ENCODE data around the gene PNLIP.

GRCh38 chr10:116608686-116609594 is 63.2 kb downstream of the PNLIP start:
- TF ChIP-seq, protein P1, sequence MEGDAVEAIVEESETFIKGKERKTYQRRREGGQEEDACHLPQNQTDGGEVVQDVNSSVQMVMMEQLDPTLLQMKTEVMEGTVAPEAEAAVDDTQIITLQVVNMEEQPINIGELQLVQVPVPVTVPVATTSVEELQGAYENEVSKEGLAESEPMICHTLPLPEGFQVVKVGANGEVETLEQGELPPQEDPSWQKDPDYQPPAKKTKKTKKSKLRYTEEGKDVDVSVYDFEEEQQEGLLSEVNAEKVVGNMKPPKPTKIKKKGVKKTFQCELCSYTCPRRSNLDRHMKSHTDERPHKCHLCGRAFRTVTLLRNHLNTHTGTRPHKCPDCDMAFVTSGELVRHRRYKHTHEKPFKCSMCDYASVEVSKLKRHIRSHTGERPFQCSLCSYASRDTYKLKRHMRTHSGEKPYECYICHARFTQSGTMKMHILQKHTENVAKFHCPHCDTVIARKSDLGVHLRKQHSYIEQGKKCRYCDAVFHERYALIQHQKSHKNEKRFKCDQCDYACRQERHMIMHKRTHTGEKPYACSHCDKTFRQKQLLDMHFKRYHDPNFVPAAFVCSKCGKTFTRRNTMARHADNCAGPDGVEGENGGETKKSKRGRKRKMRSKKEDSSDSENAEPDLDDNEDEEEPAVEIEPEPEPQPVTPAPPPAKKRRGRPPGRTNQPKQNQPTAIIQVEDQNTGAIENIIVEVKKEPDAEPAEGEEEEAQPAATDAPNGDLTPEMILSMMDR (IDR thresholded peaks at IDR 0.05): no peak
- TF ChIP-seq POLR2AphosphoS2 (conservative IDR thresholded peaks at IDR 0.05; ENCODE audit: low read length) (no peak), EHF (CRISPR knock-in tag; IDR thresholded peaks at IDR 0.05) (no peak), KDM1A (IDR thresholded peaks at IDR 0.05; ENCODE audit: low read depth) (no peak), REST (IDR thresholded peaks at IDR 0.05) (no peak), SMC3 (IDR thresholded peaks at IDR 0.05) (no peak), MAFK (IDR thresholded peaks at IDR 0.05; ENCODE audit: partially characterized antibody) (no peak), SREBF2 (IDR thresholded peaks at IDR 0.05) (no peak), RAD21 (conservative IDR thresholded peaks at IDR 0.05 in 1 of 2, IDR thresholded peaks at IDR 0.05 in 1 of 2) (no peak), FOXS1 (CRISPR knock-in tag; IDR thresholded peaks at IDR 0.05) (no peak), ESRRA (IDR thresholded peaks at IDR 0.05; ENCODE audit: borderline replicate concordance, low read length) (no peak), MYC (IDR thresholded peaks at IDR 0.05; ENCODE audit: borderline replicate concordance, low read length) (no peak), POLR2A (IDR thresholded peaks at IDR 0.05; ENCODE audit: low read length) (no peak)

Data from A549 (cell line).